ENCODE data around the gene CHAT.

The CHAT gene

DNA sequence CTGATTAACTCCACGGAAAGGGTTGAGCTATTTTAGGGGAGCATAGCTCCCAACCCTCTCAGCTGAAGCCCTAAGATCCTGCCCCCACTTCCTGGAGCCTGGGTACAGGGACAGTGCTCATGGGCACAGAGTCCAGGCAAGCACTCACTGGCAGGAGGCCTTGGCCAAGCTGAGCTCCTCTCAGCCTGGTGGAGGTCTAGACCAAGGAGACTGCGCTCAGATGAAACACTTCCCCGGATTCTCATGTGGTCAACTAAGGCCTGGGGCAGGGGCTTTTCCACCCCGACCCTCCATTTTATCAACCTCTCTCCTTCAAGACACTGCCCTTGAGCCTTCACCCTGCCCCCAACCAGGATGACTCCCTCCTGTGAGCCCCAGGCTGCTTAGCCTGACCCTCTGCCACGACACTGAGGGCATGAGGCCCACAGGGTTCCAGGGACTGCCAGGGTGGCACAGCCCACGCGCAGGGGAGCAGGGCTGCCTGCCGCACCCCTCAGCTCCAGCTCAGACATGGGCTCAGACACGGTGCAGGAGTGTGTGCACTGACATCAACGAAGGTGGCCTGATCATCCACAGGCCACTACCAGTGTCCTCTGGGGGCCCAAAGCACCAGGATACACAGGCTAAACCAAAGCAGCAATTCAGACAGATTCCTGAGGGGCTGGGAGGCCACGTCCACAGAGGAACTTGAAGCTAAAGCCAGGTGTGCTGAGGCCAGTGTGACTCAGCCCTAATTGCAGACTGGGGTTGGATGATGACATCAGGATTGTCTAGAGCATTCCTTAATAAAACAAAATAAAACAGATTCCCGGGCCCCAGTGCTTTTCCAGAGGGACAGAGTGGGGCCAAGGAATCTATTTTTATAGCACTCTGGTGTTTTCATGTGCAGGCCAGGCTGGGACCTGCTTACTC, 18.8 kb downstream of the CHAT start:
- Histone ChIP-seq H3K9ac (no peak overlapping the region), H3K27me3 (ENCODE audit: control insufficient read depth, insufficient read depth, low read length) (no peaks in the 10 kb centered on the region), H3K27ac (no peak overlapping the region), H3K4me3 (ENCODE audit: low read depth, low read length) (no peak overlapping the region), H3K4me1 (no peaks in the 10 kb centered on the region), H3K79me2 (no peaks in the 10 kb centered on the region), H3K4me2 (ENCODE audit: low read length) (no peak overlapping the region), H2AFZ (no peak overlapping the region), H3K9me3 (ENCODE audit: control insufficient read depth, low read length) (no peaks in the 10 kb centered on the region), H3K36me3 (ENCODE audit: control insufficient read depth, insufficient read depth, low read length) (no peaks in the 10 kb centered on the region)
- TF ChIP-seq, protein P1, sequence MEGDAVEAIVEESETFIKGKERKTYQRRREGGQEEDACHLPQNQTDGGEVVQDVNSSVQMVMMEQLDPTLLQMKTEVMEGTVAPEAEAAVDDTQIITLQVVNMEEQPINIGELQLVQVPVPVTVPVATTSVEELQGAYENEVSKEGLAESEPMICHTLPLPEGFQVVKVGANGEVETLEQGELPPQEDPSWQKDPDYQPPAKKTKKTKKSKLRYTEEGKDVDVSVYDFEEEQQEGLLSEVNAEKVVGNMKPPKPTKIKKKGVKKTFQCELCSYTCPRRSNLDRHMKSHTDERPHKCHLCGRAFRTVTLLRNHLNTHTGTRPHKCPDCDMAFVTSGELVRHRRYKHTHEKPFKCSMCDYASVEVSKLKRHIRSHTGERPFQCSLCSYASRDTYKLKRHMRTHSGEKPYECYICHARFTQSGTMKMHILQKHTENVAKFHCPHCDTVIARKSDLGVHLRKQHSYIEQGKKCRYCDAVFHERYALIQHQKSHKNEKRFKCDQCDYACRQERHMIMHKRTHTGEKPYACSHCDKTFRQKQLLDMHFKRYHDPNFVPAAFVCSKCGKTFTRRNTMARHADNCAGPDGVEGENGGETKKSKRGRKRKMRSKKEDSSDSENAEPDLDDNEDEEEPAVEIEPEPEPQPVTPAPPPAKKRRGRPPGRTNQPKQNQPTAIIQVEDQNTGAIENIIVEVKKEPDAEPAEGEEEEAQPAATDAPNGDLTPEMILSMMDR (IDR thresholded peaks at IDR 0.05): no peak

- no peak overlapping the region for H3K27ac ChIP-seq
- no peaks in the 10 kb centered on the region for H3K4me1 ChIP-seq
- TF ChIP-seq, protein P1 (IDR thresholded peaks at IDR 0.05): no peak
- no peaks in the 10 kb centered on the region for H3K36me3 ChIP-seq (ENCODE audit: control insufficient read depth, insufficient read depth, low read length)
- H3K27me3 ChIP-seq (ENCODE audit: control insufficient read depth, insufficient read depth, low read length): no peaks in the 10 kb centered on the region
- no peak overlapping the region for H3K4me3 ChIP-seq (ENCODE audit: low read depth, low read length)
- H3K79me2 ChIP-seq: no peaks in the 10 kb centered on the region
- H3K9me3 ChIP-seq (ENCODE audit: control insufficient read depth, low read length): no peaks in the 10 kb centered on the region
- no peak overlapping the region for H3K4me2 ChIP-seq (ENCODE audit: low read length)
- H3K9ac ChIP-seq: no peak overlapping the region
- no peak overlapping the region for H2AFZ ChIP-seq
Measured at GRCh38 chr10:49633327-49634068, 19.7 kb downstream of the CHAT start.

DNA sequence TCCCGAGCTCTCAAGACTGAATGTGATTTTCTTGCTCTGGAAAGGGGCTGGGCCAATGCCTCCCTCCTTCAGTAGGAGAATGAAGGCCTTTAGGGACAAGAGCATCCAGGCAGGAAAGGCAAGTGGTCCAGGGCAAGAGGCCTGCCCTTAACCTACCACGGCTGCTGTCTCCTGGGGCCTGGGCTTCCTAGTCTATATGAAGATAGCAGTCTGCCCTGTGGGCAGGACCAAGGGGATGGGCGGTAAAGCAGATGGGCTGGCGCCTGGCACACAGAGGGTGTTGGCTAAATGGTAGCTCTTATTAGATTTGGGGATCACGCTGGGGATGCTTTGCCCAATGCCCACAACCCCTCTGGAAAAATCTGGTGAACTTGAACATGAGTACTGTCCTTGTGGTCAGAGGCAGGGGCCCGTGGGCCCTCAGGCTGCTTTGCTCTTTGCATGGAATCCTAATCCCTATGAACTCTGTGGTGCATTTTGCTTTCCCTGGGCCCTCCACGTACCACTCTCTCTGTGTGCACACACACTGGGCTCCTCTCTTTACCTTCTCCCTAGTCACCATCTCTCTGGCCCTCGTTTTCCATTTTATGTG, 20.3 kb downstream of the CHAT start:
- no peaks in the 10 kb centered on the region for H3K79me2 ChIP-seq
- H3K4me1 ChIP-seq: no peaks in the 10 kb centered on the region
- H3K27ac ChIP-seq: no peak overlapping the region
- H3K27me3 ChIP-seq (ENCODE audit: control insufficient read depth, insufficient read depth, low read length): no peaks in the 10 kb centered on the region
- no peaks in the 10 kb centered on the region for H3K9me3 ChIP-seq (ENCODE audit: control insufficient read depth, low read length)
- H2AFZ ChIP-seq: no peak overlapping the region
- no peak overlapping the region for H3K4me2 ChIP-seq (ENCODE audit: low read length)
- no peaks in the 10 kb centered on the region for H3K36me3 ChIP-seq (ENCODE audit: control insufficient read depth, insufficient read depth, low read length)
- no peak overlapping the region for H3K9ac ChIP-seq
- H3K4me3 ChIP-seq (ENCODE audit: low read depth, low read length): no peak overlapping the region
- TF ChIP-seq, protein P1 (IDR thresholded peaks at IDR 0.05): no peak

- Histone ChIP-seq H2AFZ (no peak overlapping the region), H3K27ac (no peak overlapping the region), H3K36me3 (ENCODE audit: control insufficient read depth, insufficient read depth, low read length) (no peaks in the 10 kb centered on the region), H3K79me2 (no peaks in the 10 kb centered on the region), H3K4me1 (no peaks in the 10 kb centered on the region), H3K9me3 (ENCODE audit: control insufficient read depth, low read length) (no peaks in the 10 kb centered on the region), H3K9ac (no peak overlapping the region), H3K4me3 (ENCODE audit: low read depth, low read length) (no peak overlapping the region), H3K27me3 (ENCODE audit: control insufficient read depth, insufficient read depth, low read length) (no peaks in the 10 kb centered on the region), H3K4me2 (ENCODE audit: low read length) (no peak overlapping the region)
- TF ChIP-seq, protein P1 (IDR thresholded peaks at IDR 0.05): no peak
Measured at GRCh38 chr10:49642311-49642710, 28.5 kb downstream of the CHAT start.

All from parathyroid adenoma (tissue), 2 donors.